GM06990 (cell line): ENCODE data around the gene TTC23.

Source experiments
- DNase-seq: peaks from one replicate; pipeline ENCODE4 v3.0.0-alpha.2; 2011; ENCODE audit not compliant: insufficient read length; ENCODE audit errors: extremely low read depth
- H3K27me3 ChIP-seq: replicated peaks from 2 replicates; pipeline ENCODE4 v1.6.0; 2011; ENCODE audit warnings: low read length; ENCODE audit not compliant: control insufficient read depth, insufficient read depth
- H3K36me3 ChIP-seq: 2 replicates; pipeline ENCODE4 v1.5.1; 2011; ENCODE audit warnings: low read length; ENCODE audit not compliant: control insufficient read depth, insufficient read depth
- H3K4me3 ChIP-seq: replicated peaks from 2 replicates; pipeline ENCODE4 v1.5.1; 2011; ENCODE audit warnings: low read depth, mild to moderate bottlenecking, control low read depth, low read length
- TF ChIP-seq, protein P1 (sequence below): IDR thresholded peaks from 2 replicates; pipeline ENCODE4 v1.5.1; 2011; ENCODE audit warnings: low read length, control low read depth, mild to moderate bottlenecking, inconsistent platforms; ENCODE audit not compliant: insufficient read depth, poor library complexity, severe bottlenecking

TTC23 gene

DNA sequence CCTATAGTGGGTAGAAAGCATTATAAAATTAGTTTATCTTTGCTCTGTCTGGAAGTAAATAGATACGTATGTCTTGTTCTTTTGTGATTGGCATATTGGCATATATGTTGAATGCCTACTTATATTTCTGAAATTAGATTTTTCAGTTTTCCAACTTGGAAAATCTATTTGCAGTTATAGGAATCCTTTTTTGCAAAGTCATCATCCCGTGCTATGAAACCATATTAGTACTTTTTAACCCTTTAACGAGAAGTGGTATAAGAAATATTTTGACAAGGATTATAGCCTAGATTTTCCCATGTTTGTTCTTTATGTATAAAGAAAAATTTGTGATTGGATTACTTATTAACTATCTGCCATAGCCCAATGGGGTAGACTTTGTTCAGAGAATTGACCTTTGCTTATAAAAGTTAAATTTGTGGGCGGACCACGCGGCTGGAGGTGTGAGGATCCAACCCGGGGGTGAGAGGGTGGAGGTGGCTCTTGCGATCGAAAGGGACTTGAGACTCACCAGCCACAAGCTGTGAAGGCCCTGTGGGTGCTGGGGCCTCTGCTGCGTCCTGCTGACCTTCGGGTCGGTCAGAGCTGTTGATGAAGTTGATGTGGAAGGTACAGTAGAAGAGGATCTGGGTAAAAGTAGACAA, 7.8 kb upstream of the TTC23 start:
- Histone ChIP-seq H3K36me3 (no peaks in the 10 kb centered on the region), H3K4me3 (no peak overlapping the region), H3K27me3 (no peaks in the 10 kb centered on the region)
- TF ChIP-seq, protein P1, sequence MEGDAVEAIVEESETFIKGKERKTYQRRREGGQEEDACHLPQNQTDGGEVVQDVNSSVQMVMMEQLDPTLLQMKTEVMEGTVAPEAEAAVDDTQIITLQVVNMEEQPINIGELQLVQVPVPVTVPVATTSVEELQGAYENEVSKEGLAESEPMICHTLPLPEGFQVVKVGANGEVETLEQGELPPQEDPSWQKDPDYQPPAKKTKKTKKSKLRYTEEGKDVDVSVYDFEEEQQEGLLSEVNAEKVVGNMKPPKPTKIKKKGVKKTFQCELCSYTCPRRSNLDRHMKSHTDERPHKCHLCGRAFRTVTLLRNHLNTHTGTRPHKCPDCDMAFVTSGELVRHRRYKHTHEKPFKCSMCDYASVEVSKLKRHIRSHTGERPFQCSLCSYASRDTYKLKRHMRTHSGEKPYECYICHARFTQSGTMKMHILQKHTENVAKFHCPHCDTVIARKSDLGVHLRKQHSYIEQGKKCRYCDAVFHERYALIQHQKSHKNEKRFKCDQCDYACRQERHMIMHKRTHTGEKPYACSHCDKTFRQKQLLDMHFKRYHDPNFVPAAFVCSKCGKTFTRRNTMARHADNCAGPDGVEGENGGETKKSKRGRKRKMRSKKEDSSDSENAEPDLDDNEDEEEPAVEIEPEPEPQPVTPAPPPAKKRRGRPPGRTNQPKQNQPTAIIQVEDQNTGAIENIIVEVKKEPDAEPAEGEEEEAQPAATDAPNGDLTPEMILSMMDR = no peak
- no peak for DNase-seq

DNA sequence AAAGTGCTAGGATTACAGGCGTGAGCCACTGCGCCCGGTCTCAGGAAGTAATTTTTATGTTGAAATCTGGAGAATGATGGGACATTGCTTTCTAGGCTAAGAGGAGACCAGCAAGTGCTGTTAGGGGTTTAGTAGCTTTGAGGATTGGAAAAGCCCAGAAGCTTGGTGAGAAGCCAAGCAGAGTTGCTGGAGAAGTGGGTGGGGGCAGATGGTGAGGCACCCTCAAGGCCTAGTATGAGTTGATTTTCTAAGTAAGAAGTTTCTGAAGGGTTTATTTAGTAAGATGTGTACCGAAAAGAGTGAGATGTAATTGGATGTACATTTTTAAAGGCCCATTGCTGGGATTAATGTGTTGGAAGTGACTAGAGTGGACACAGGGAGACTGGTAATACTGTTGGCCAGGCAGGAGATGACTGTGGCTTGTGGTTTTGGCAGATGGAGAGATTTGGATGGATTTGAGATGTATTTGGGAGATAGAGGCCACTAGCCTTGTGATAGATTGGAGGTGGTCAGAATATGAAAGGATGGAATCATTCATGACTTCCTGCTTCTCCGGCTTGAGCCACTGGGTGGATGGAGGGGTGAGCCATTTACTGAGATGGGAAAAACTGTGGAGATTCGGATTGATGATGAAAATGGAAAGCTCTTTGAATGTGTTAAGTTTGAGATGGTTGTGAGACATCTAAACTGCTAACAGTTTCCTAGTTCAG, 4.2 kb upstream of the TTC23 start:
- no peak for DNase-seq
- TF ChIP-seq, protein P1 = no peak
- Histone ChIP-seq H3K27me3 (no peaks in the 10 kb centered on the region), H3K4me3 (no peak overlapping the region), H3K36me3 (no peaks in the 10 kb centered on the region)

DNA sequence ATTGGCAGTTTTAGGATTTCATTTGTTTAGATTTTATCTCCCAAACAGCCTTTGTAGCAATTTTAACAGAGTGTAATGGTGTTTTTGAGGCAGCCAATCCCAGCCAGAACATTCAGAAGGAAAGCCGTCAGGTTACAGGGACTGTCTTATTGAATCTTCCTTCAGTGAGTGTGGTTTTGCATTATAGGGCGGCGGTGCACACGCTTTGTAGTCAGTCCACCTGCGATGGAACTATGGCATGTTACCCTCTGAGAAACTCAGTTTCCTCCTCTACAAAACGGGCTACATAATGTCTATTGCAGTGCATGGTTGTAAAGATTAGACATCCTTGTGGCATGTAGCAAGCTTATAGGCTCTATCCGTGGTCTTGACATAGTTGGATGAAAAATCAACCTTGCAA, 2.9 kb upstream of the TTC23 start:
- TF ChIP-seq, protein P1 = no peak
- peak overlapping the region; percentile 91 for H3K4me3 ChIP-seq
- no peaks in the 10 kb centered on the region for H3K36me3 ChIP-seq
- no peak for DNase-seq
- no peaks in the 10 kb centered on the region for H3K27me3 ChIP-seq

DNA sequence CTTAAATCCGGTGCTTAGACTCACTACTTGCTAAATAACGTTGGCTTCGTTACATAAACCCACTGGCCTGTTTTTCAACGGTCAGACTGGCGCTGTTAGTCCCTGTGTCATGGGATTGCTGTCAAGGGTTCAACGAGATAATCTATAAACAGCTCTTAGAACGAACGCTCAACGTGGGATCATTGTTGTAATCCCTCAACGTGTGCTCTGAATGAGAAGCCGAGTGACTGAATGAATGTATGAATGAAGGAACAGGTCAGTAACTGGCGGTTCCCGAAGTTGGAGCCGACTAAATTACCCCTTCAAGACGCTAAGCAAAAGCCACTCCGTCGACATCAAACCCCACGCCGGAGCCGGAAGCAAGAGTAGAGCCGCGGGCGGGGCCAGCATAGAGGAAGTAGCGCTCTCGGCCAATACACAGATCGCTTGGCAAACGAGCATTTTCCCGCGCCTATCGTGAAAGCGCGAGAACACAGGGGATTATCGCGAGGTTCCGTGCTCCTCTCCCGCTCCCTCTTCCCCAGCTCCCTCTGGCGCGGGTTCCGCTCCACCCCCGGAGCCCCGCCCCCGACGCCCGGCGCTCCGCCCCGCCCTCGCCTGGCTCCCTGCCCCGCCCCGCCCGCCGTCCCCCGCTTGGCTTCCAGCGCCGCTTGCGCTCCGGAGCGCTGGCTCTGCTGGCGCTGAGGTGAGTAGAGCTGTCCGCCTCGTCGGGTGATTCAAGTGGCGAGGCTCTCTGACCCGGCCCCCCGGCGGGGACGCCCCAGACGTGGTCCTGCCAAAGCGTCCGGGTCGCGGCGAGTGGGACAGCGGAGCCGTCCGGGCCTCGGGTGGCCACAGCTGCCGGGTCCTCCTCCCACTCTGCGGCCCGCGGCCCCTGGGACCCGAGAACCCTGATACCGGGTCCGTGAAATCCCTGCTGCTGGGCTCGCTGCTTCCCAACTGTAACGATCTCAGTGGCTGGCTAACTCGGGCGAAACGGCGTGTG, 1.8 kb upstream of the TTC23 start, which contains the start of gene LRRC28:
LRRC28 (plus strand) TSS at position 625 of the 985 bp plus-strand sequence. CDS start 4,477 bp downstream, outside the sequence.
- Histone ChIP-seq H3K27me3 (no peaks in the 10 kb centered on the region), H3K36me3 (no peaks in the 10 kb centered on the region), H3K4me3 (peak within 1 kb of the TSS; percentile 91)
- DNase-seq = peak; percentile 93
- TF ChIP-seq, protein P1 = no peak

DNA sequence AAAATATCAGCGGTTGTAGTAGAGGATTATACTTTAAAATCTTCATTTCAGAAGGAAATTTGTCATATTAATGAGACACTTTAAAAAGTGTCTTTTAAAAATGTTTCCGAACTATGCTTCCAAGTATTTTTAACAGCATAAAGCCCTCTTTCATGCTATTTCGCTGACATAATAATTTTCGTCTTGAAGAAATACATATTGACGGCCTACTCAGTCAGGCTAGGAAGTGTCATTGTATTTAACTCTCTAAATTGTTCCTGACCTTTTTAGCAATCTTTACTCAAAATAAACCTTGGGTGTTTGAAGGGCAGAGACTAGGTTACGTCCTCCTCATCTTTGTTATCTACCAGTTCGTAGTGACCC, 1.1 kb upstream of the TTC23 start:
- Histone ChIP-seq H3K36me3 (no peaks in the 10 kb centered on the region), H3K27me3 (no peaks in the 10 kb centered on the region), H3K4me3 (peak overlapping the region; percentile 91)
- DNase-seq = no peak
- TF ChIP-seq, protein P1 = no peak
